Stimulated activated CD4-positive, alpha-beta T cell treated with anti-CD3 and anti-CD28 coated beads, Interleukin-4, amount 100 ng/mL, for 1 hour (primary cell): ENCODE results near the gene AOPEP.

Experiments
- DNase-seq: peaks from one replicate; pipeline ENCODE4 v3.0.0-alpha.2; 2020

The AOPEP gene

DNA sequence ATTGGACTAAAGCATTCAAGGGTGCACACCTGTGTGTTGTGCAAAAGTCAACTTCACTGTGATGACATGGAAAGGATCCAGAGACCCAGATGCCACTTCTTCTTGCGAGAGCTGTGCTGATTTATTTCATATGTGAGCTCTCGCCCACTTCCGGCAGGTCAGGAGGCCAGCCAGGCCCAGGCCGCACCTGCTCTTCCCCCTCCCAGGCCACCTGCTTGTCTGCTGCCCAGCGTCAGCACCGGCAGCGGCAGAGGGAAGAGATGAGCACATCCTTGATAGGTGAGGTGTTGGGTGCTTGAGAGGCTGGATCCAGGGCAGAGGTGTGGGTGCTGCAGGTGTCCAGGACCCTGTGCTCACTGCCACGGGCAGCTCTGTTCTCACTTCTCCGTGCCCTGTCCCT is 348.1 kb downstream of the AOPEP start:
- no peak for DNase-seq

GRCh38 chr9:95075700-95076099 is 349.2 kb downstream of the AOPEP start:
- no peak for DNase-seq

- DNase-seq: no peak
Measured at GRCh38 chr9:95076696-95077052, 350.2 kb downstream of the AOPEP start.

GRCh38 chr9:95077053-95077765 is 350.7 kb downstream of the AOPEP start:
- no peak for DNase-seq

DNA sequence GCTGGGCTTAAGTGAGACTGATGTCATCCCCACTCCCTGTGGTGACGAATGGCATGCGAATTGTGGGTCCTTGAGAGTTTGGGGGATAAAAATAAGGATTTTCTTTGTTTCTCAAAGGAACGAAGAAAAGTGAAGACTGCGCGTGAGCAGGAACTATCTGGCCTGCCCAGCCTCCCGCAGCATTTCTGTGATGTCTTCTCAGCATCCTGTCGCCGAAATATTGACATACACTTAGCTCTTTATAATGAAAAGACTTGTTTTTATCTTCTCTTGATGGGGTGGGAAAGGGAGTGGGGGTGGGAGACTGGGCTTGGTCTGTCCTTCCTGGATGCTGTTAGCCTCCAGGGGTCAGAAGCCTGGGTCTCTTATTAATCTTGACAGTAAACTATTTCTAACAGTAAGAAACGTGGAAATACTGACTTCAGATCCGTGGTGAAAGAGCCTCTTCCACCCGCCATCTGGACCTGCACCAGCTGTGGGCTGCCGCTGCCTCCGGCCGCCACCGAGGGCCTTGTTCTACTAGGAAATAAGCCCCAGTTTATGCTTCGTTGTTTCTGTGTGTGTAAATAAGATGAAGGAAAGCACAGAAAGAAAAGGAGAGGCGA is 351.4 kb downstream of the AOPEP start:
- DNase-seq: no peak

- no peak for DNase-seq
Measured at GRCh38 chr9:95078511-95078910, 352.0 kb downstream of the AOPEP start.

- DNase-seq: no peak
Measured at GRCh38 chr9:95078939-95079338, 352.4 kb downstream of the AOPEP start.

- no peak for DNase-seq
Measured at GRCh38 chr9:95079461-95079860, 353.0 kb downstream of the AOPEP start.

DNA sequence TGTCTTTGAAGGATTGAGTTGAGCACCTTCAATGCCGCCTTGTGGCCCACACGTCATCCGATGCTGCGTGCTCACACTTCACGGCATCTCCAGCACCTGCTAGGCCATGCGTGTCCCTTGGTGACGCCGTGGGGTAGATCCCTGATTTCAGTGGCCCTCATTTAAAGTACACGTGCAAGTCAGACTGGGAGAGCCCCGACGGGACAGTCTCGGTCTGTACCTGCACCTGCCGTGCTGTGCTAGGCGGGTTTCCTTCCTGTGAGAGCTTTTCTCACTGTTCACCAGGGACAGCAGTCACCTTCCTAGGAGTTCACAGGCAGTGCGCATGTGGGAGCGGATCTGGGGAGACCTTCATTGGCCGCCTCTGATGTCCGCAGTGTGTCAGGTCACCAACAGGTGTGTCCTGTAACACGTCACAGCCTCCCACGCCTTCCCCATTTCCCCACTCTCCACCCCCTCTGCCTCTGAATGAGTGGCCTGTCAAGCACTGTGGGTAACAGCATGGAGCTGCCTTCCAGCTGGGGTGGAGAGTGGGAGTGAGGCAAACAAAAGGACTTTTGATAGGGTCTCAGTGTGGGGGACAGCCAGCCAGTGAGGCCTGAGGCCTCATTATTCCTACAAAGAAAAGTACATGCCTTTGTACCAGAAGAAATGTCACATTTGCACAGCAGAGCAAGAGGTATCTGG is 354.6 kb downstream of the AOPEP start:
- DNase-seq: no peak

DNA sequence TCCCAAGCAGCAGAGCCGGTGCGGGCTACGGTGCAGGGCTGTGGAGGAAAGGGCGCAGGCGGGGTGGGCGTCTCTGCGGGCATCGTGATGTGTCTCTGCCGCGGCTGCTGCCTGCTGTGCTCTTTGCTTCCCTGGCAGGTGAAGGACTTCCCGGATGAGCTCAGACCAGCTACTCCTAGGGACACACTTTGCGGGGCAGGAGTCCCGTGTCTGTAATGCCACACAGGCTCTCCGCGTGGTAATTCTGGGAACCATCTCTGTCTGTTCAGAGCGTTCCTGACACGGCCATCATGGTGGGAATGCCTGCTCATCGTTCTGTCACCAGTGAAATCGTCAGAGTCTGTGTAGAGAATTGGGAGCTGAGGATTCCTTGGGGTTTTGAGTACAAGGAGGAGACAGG is 355.5 kb downstream of the AOPEP start:
- DNase-seq: no peak

DNA sequence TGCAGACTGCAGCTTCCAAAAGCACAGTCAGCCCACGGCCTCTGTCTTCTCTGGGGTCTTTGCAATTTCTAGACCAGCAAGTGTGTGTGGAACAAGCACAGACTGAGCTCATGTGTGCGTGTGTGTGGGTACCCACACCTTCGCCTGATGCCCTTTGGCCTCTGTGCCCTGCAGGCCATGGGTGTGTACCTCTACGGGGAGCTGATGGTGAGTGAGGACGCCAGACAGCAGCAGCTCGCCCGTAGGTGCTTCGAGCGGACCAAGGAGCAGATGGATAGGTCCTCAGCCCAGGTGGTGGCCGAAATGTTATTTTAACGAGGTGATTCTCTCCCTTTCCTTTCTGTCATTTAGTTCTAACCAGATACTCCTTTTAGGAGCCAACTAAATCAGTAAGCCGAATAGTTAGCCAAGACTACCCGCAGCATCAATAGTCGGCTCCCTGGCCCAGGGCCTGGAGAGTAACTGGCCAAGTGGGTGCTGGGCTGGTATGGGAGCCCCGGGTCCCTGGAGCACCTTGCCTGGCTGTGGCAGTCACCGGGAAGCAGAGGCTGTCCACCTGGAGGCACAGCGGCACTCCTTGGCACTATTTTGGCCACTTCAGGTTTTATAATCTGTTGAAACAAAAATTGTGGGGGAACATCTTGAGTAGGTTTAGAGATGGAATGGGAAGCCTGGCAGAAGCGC is 356.0 kb downstream of the AOPEP start:
- no peak for DNase-seq

DNA sequence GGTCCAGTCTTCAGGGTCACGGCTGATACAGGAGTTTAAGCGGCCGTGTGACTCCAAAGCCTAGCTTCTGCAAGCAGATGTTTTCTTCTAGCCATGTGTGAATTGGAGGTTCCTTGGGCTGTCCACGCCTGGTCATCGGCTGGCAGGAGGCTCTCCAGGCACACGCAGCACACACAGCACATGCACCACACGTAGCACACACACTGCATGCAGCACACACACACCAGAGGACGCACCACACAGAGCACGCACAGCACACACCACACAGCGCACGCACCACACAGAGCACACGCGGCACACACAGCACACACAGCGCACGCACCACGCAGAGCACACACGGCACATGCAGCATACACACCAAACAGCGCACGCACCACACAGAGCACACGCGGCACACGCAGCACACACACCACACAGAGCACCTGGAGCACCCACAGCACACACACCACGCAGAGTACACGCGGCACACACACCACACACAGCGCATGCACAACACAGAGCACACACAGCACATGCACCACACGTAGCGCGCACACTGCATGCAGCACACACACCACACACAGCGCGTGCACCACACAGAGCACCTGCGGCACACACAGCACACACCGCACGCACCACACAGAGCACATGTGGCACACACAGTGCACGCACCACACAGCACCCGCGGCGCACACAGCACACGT is 356.7 kb downstream of the AOPEP start:
- no peak for DNase-seq

- no peak for DNase-seq
Measured at GRCh38 chr9:95084254-95084934, 357.9 kb downstream of the AOPEP start.

DNA sequence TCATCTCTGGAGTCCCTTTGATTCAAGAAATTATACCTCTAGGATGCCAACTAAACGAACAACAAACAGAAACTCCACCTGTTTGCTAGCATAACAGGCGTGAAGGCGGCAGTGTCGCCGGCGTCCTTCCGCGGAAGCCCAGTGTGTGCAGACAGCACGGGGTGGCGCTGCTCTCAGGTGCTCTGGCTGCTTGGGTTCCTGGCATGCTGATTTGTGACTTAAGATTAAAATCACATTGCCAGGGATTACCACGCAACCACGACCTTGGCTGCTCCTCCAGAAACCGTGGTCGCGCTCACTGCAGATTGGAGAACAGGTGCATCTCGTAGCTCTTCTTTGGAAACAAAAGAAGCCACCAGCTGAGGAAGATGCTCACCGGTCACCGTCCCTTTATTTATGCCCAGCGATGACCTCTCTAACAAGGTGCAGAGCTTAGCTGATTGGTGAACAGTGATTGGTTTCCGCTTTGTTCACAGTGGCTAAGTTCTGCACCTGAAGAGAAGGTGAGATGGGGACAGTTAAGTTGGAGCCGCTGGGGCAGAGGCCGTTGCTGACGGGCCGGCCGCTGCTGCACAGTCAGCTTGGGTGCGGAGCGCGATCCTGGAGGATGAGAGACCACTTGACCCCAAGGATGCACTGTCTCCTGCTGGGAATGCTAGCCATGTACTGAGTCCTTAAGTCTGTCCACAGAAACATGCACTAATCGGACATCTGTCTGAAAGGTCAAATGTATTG is 358.7 kb downstream of the AOPEP start:
- DNase-seq: no peak

- no peak for DNase-seq
Measured at GRCh38 chr9:95085861-95086563, 359.5 kb downstream of the AOPEP start.

DNA sequence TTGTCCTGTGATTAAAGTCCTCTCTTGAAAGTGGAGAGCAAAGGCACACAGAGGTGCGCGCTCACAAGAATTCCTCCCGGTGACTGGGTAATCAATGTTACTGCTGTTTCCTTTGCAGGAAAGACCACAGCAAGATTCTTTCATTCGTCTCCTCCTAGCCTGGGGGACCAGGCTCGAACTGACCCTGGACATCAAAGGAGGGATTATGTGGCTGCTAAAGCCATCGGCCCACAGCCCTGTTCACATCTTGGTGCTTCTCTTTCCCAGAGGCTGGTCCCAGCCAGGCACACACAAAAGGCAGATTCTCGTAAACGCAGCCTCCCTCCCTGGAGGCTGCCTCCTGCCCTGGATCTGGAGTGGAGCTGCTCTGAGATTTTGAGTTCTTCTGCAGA is 360.1 kb downstream of the AOPEP start:
- DNase-seq: no peak

GRCh38 chr9:95087659-95088242 is 361.3 kb downstream of the AOPEP start:
- DNase-seq: no peak

DNA sequence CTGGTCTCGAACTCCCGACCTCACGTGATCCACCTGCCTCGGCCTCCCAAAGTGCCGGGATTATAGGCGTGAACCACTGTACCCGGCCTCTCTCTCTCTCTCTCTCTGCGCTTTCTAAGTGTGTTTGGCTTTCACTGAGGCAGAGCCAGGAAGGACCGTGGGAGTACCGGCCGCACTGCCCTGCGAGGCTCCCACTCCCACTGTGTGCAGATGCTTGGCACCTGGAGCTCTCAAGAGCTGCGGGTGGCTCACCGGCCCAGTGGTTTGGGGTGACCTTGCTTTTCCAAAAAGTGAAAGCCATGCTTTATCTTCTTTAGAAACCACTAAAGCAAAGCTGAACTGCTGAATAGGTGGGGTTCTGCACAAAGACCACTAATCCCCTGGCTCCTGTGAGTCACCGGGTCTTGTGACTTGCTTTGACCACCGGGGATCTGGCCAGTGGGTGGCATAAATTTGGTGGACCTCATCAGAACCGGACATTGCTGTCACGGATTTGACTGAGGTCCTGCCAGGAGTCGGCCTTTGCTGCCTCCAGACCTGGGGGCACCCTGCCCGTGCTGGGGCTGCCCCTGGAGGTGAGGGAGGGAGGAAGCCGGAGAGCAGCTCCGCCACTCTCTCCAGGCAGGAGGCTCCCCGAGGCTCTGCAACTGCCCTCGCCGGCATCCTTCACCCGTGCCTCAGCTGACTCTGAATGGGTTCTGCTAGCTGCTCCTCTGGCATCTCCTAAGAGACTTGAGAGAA is 362.1 kb downstream of the AOPEP start:
- no peak for DNase-seq

DNA sequence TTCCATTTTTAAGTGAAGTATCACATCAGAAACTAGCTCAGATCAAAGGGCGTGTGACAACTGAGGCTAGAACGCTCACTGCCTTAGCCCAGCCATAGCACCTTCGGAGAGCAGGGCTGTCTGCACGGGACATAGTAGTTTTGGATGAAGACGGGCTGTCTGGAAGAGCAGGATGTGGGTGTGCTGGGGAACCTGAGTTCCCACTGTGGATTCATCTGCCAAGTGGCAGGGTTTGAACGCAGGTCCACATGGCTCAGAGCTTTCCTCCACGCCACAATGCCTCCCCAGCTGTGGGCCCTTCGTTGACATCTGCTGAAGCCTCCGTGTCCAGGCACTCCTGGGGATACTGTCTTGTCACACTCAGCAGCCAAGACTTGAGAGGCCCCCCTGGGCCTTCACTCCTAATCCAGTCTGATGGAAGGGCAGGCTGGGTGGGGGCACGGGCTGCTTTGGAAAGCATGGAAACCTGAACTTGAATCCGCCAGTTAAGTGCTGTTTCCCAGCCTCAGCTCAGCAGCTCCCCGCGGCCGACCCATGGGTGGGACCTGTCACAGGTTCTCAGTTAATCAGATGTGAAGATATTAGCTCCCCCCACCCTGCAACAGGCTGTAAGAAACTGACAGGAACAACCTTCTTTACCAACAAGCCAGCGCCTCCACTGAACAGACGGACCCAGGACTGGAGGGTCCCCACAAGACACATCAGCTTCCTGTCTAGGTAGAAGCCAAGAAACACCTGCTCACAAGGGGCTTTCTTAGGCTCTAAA is 362.9 kb downstream of the AOPEP start:
- no peak for DNase-seq
